SK-N-MC (cell line): ENCODE measurements around the gene TAPBP.
"Not testable (repeated sequence)": the region's sequence is repeated elsewhere in the genome, so short reads cannot be mapped to it uniquely, and the experiment has no call there.

Experiments used
- DNase-seq: peaks from one replicate; pipeline ENCODE4 v3.0.0-alpha.2; 2011; ENCODE audit warnings: low read depth, low spot score
- H3K27ac ChIP-seq: fragments of 200-600 bp; sonication (generic); 2 replicates; pipeline ENCODE4 v1.5.1; 2016; ENCODE audit warnings: mixed run types
- H3K36me3 ChIP-seq: fragments of 200-600 bp; sonication (generic); 2 replicates; pipeline ENCODE4 v1.6.1; 2017; ENCODE audit warnings: antibody characterized with exemption, low read length, mixed read lengths; ENCODE audit not compliant: insufficient read depth
- H3K4me3 ChIP-seq: fragments of 200-600 bp; sonication (generic); 2 replicates; pipeline ENCODE4 v1.5.1; 2016
- H3K9ac ChIP-seq: fragments of 200-600 bp; sonication (generic); 2 replicates; pipeline ENCODE4 v1.8.0; 2017; ENCODE audit warnings: mixed run types, mixed read lengths; ENCODE audit not compliant: insufficient read length
- H3K9me3 ChIP-seq: fragments of 200-600 bp; sonication (generic); 2 replicates; pipeline ENCODE4 v1.6.1; 2017; ENCODE audit warnings: low read depth, mild to moderate bottlenecking, antibody characterized with exemption, low read length, moderate library complexity, mixed read lengths
- EZH2 ChIP-seq: fragments of 200-600 bp; sonication (generic); IDR thresholded peaks from one replicate; pipeline ENCODE4 v1.6.1; 2017; ENCODE audit warnings: antibody characterized with exemption
- FOXP2 ChIP-seq: optimal IDR thresholded peaks from 2 replicates; pipeline ENCODE3; 2011; ENCODE audit warnings: mild to moderate bottlenecking, moderate library complexity; ENCODE audit not compliant: insufficient read depth; ENCODE audit errors: extremely low read length, control extremely low read depth
- POLR2AphosphoS5 ChIP-seq: IDR thresholded peaks from 2 replicates; pipeline ENCODE4 v1.6.1; 2012; ENCODE audit warnings: mild to moderate bottlenecking, low read depth, low read length, borderline replicate concordance

The TAPBP gene

DNA sequence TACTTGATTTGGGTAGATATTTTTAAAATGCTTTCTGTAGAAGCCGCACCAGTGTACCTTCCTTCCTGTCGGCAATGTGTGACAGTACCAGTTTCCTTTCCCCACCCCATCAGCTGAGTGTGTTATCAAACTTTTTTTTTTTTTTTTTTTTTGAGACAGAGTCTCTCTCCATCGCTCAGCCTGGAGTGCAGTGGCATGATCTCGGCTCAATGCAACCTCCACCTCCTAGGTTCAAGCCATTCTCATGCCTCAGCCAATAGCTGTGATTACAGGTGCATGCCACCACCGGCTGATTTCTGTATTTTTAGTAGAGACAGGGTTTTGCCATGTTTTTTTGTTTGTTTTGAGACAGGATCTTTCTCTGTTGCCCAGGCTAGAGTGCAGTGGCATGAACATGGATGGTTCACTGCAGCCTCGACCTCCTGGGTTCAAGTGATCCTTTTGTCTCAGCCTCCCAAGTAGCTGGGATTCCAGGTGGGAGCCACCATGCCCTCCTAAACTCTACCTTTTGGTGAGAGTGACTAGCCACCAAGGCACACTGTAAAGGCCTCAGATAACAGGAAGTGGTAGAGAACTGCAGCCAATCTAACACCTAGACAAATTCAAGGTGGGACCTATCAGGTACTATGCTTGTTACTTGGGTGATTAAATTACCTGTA lies 30.2 kb upstream of the TAPBP start:
- Histone ChIP-seq H3K4me3 (no peak overlapping the region), H3K27ac (no peak overlapping the region), H3K9ac (no peak overlapping the region), H3K9me3 (no peaks in the 10 kb centered on the region), H3K36me3 (no peaks in the 10 kb centered on the region)
- DNase-seq, result no peak
- TF ChIP-seq EZH2 (no peak), POLR2AphosphoS5 (no peak), FOXP2 (no peak)

DNA sequence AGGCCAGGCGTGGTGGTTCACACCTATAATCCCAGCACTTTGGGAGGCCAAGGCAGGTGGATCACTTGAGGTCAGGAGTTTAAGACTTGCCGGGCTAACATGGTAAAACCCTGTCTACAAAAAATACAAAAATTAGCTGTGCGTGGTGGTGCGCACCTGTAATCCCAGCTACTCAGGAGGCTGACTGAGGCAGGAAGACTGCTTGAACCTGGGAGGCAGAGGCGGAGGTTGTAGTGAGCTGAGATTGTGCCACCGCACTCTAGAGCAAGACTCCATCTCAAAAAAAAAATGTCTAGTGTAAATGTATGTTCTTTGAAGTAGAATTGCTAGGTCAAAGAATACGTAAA lies 29.7 kb upstream of the TAPBP start:
- not testable (repeated sequence) for H3K4me3 ChIP-seq, H3K27ac ChIP-seq, H3K9ac ChIP-seq, H3K9me3 ChIP-seq, H3K36me3 ChIP-seq, DNase-seq

DNA sequence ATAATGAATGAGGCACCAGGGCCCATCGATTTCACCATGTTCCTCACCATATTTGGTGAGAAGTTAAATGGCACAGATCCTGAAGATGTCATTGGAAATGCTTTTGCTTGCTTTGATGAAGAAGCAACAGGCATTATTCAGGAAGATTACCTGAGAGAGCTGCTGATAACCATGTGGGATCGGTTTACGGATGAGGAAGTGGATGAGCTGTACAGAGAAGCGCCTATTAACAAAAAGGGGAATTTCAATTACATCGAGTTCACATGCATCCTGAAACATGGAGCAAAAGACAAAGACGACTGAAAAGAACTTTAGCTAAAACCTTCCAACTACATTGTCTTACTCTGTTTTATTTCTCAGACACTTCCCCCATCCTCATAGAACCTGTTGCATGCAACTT lies 25.3 kb upstream of the TAPBP start:
- Histone ChIP-seq H3K9ac (no peak overlapping the region), H3K36me3 (no peaks in the 10 kb centered on the region), H3K4me3 (no peak overlapping the region), H3K9me3 (no peaks in the 10 kb centered on the region), H3K27ac (no peak overlapping the region)
- no peak for DNase-seq
- no peak for TF ChIP-seq POLR2AphosphoS5
- TF ChIP-seq EZH2, result no peak
- no peak for TF ChIP-seq FOXP2

DNA sequence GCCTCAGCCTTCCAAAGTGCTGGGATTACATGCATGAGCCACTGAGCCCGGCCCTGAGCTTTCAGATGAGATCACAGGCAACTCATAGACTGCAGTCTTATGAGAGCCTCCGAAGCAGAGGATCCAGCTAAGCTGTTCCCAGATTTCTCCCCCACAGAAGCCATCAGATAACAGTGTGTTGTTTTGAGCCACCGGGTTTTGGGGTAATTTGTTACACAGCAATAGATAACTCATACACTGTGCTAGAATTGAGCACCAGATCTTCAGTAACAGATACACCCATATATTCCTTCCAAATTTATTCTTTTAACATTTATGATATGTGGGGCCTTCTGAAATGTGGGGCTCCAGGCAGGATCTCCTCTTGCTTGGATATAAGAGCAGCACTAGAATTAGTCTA lies 22.6 kb upstream of the TAPBP start:
- Histone ChIP-seq H3K4me3 (no peak overlapping the region), H3K9ac (no peak overlapping the region), H3K27ac (no peak overlapping the region), H3K9me3 (no peaks in the 10 kb centered on the region), H3K36me3 (no peaks in the 10 kb centered on the region)
- no peak for TF ChIP-seq EZH2
- TF ChIP-seq POLR2AphosphoS5, result no peak
- no peak for TF ChIP-seq FOXP2
- no peak for DNase-seq

DNA sequence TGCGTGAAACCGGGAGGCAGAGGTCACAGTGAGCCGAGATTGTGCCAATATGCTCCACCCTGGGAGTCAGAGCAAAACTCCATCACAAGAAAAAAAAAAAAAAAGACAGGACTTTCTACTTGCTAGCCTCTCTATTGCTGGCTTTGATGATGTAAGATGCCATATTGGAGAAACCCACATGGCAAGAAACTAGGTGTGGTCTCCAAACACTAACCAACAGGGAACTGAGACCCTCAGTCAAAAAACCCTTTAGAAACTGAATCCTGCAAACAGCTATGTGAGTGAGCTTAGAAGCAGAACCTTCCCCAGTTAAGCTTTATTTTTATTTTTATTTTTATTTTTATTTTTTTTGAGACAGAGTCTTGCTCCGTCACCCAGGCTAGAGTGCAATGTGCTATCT lies 22.0 kb upstream of the TAPBP start:
- Histone ChIP-seq H3K27ac (no peak overlapping the region), H3K36me3 (no peaks in the 10 kb centered on the region), H3K9ac (no peak overlapping the region), H3K9me3 (no peaks in the 10 kb centered on the region), H3K4me3 (no peak overlapping the region)
- TF ChIP-seq FOXP2 (no peak), POLR2AphosphoS5 (no peak), EZH2 (no peak)
- DNase-seq, result no peak

DNA sequence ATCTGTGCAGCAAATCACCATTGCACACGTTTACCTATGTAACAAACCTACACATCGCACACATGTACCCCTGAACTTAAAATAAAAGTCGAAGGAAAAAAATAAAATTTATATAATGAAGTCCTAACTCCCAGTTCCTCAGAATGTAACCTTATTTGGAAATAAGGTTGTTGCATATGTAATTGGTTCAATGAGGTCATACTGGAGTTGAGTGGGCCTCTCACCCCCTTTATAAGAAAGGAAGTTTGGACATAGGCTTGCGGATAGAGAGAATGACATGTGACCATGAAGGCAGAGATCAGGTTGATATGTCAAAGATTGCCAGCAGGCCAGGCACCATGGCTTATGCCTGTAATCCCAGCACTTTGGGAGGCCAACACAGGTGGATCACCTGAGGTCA lies 19.8 kb upstream of the TAPBP start:
- TF ChIP-seq POLR2AphosphoS5 (no peak), FOXP2 (no peak), EZH2 (no peak)
- DNase-seq, result no peak
- Histone ChIP-seq H3K27ac (no peak overlapping the region), H3K9ac (no peak overlapping the region), H3K4me3 (no peak overlapping the region), H3K9me3 (no peaks in the 10 kb centered on the region), H3K36me3 (no peaks in the 10 kb centered on the region)

DNA sequence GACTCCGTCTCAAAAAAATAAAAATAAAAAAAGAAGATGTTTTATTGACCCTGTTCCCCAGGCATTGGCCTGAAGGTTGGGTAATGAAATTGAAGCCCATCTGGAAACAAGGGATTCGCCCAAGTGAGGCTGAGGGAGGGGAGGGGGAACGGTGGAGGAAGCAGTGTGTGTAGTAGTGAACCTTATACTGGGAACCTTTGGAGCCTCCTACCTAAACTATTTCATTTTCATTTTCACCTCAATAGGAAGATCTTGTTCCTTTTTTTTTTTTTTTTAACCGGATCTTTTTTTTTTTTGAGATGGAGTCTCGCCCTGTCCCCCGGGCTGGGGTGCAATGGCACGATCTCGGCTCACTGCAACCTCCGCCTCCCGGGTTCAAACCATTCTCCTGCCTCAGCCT lies 16.9 kb upstream of the TAPBP start:
- Histone ChIP-seq H3K36me3 (no peaks in the 10 kb centered on the region), H3K27ac (no peak overlapping the region), H3K4me3 (no peak overlapping the region), H3K9me3 (no peaks in the 10 kb centered on the region), H3K9ac (no peak overlapping the region)
- no peak for TF ChIP-seq FOXP2
- TF ChIP-seq POLR2AphosphoS5, result no peak
- no peak for TF ChIP-seq EZH2
- no peak for DNase-seq

DNA sequence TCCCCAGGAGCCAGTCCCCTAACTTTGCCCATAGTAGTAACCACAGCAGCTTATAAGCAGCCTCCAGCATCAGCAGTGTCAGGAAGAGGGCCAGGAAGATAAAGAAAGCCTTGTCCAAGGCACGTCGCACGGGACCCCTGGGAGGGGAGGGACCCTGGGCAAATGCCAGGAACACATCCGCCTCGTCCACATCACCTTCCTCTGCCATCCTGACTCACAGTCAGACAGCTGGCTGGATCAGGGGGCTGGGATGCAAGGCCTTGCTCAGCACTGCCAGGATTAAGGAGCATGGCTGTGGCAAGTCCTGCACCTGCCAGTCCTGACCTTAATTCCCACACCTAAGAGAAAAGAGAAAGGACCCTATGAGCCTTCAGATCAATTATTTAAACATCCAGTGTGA lies 15.2 kb upstream of the TAPBP start:
- no peak for DNase-seq
- H3K4me3 ChIP-seq, result no peak overlapping the region
- H3K9ac ChIP-seq, result no peak overlapping the region
- no peak overlapping the region for H3K27ac ChIP-seq
- TF ChIP-seq POLR2AphosphoS5, result no peak
- TF ChIP-seq FOXP2, result no peak
- no peak for TF ChIP-seq EZH2
- no peaks in the 10 kb centered on the region for H3K9me3 ChIP-seq
- no peaks in the 10 kb centered on the region for H3K36me3 ChIP-seq

DNA sequence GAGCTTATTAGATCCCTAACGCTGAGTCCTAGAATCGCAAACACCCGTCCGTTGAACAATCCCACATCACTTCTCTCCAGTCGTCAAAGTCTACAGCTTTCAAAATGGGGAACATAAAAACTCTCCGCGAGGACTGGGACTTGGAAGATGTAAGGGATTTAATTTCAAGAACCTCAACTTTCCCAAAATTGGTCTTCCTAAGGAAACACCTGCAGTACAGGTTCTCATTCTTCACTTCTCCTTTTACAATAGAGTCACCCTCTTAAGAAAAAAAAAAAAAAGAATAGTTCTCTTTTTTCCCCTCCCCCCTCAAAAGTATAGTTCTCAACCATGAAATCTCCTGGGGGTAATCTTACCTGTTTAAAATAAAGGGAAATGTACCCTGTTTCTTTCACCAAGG lies 10.2 kb upstream of the TAPBP start:
- Histone ChIP-seq H3K27ac (no peak overlapping the region), H3K4me3 (peak overlapping the region; percentile 87), H3K36me3 (peaks cover 23% of the 10 kb centered on the region), H3K9me3 (no peaks in the 10 kb centered on the region), H3K9ac (peak overlapping the region; percentile 97)
- TF ChIP-seq POLR2AphosphoS5 (no peak), EZH2 (no peak), FOXP2 (no peak)
- DNase-seq, result no peak
